Measurements from ENCODE around the gene ATP12A. TPM values are rescaled to one million over a fixed set of nuclear protein-coding genes. Genes with fewer than 3 reads are reported as not detected.

The ATP12A gene
- total RNA-seq, 1 donor from 2014 or later: not detected

DNA sequence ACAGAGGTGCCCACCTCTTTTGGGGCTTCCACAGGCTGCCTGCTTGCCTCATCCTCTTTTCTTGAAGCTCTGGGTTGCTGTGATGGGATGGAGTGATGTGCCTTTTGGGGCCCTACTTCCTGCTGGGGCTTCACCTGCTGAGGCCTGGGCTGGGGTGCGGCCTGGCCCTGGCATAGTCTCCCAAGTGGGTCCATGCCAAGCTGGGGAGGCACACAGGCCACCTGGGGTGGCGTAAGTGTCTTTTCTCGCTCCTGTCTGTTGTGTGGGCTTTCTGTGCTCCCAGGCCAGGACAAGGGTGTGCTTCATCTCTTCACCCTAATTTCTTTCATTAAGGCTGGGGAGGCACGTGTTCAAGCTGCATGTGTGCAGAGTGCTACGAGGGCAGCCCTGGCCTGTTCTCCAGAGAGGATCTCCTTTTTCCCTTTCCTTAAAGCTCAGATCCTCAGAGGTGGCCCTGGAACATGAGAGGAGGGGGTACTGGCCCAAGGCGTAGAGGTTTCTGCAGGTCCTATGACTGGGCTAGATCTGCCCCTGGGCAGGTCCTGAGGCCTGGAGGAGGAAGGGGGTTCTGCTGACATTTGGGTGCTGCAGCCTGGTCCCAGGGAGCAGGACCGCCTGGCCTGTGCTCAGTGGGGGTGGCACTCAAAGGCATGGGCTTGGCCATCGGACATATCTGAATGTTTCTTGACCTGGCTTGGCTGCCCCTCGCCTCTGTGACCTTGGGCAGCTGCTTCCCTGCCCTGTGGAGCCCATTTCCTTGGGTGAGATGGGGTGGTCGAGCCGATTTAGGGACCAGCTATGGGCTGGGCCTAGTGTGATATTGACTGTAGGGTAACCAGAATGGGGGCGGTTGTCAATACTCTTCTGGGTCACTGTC is 60.0 kb downstream of the ATP12A start:
- no peaks in the 10 kb centered on the region for H3K4me1 ChIP-seq
- H3K36me3 ChIP-seq: no peaks in the 10 kb centered on the region
- H3K4me3 ChIP-seq: no peak overlapping the region
- TF ChIP-seq, protein P1, sequence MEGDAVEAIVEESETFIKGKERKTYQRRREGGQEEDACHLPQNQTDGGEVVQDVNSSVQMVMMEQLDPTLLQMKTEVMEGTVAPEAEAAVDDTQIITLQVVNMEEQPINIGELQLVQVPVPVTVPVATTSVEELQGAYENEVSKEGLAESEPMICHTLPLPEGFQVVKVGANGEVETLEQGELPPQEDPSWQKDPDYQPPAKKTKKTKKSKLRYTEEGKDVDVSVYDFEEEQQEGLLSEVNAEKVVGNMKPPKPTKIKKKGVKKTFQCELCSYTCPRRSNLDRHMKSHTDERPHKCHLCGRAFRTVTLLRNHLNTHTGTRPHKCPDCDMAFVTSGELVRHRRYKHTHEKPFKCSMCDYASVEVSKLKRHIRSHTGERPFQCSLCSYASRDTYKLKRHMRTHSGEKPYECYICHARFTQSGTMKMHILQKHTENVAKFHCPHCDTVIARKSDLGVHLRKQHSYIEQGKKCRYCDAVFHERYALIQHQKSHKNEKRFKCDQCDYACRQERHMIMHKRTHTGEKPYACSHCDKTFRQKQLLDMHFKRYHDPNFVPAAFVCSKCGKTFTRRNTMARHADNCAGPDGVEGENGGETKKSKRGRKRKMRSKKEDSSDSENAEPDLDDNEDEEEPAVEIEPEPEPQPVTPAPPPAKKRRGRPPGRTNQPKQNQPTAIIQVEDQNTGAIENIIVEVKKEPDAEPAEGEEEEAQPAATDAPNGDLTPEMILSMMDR (IDR thresholded peaks at IDR 0.05; ENCODE audit: borderline replicate concordance): no peak
- intact Hi-C loops (cut with micrococcal nuclease): no loop called here
- no peak overlapping the region for H3K27ac ChIP-seq (replicated peaks)
- no peaks in the 10 kb centered on the region for H3K9me3 ChIP-seq (replicated peaks)
- peaks cover 38% of the 10 kb centered on the region for H3K27me3 ChIP-seq (ENCODE audit: low read depth)
- DNase-seq: no peak

DNA sequence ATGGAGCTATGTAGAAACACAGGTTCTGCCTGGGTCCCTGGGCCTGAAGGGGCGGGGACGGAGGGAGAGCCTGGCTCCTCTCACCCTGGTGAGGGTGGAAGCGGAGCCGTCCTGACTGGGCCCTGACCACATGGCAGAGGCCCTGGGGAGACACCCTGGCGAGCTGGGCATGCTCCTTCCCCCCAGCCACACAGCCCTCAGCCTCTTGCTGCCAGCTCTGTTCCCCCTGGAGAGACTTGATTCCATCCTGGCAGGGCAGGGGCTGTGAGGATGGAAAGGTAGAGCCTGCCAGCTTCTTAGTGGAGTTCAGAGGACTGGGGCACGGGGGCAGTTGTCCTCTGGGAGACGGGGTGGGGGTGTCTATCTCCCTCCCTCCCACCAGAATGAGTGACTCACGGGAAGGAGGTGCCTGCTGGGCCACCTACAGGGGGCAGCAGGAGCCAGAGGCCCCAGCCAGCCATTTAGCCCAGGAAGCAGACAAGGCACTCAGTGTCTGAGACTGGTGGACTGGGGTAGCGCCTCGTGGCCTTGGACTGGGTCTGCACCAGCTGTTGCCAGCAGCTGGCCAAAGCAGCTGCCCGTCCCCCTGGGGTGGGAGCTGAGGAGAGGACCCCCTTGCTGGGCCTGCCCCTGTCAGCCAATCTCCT is 60.9 kb downstream of the ATP12A start:
- Histone ChIP-seq H3K4me3 (no peak overlapping the region), H3K36me3 (no peaks in the 10 kb centered on the region), H3K27ac (replicated peaks) (no peak overlapping the region), H3K27me3 (ENCODE audit: low read depth) (peaks cover 46% of the 10 kb centered on the region), H3K9me3 (replicated peaks) (no peaks in the 10 kb centered on the region), H3K4me1 (peaks cover 1% of the 10 kb centered on the region)
- intact Hi-C loops (cut with micrococcal nuclease): no loop called here
- DNase-seq: no peak
- TF ChIP-seq, protein P1 (IDR thresholded peaks at IDR 0.05; ENCODE audit: borderline replicate concordance): peak; percentile 10

GRCh38 chr13:24741791-24742190 is 61.6 kb downstream of the ATP12A start:
- no peaks in the 10 kb centered on the region for H3K36me3 ChIP-seq
- H3K4me3 ChIP-seq: no peak overlapping the region
- peaks cover 8% of the 10 kb centered on the region for H3K4me1 ChIP-seq
- TF ChIP-seq, protein P1 (IDR thresholded peaks at IDR 0.05; ENCODE audit: borderline replicate concordance): no peak
- H3K9me3 ChIP-seq (replicated peaks): no peaks in the 10 kb centered on the region
- intact Hi-C loops (cut with micrococcal nuclease): no loop called here
- peaks cover 53% of the 10 kb centered on the region for H3K27me3 ChIP-seq (ENCODE audit: low read depth)
- H3K27ac ChIP-seq (replicated peaks): no peak overlapping the region
- DNase-seq: no peak

- Histone ChIP-seq H3K27ac (replicated peaks) (no peak overlapping the region), H3K9me3 (replicated peaks) (no peaks in the 10 kb centered on the region), H3K4me1 (peaks cover 13% of the 10 kb centered on the region), H3K36me3 (no peaks in the 10 kb centered on the region), H3K4me3 (no peak overlapping the region), H3K27me3 (ENCODE audit: low read depth) (peaks cover 58% of the 10 kb centered on the region)
- no peak for DNase-seq
- intact Hi-C loops (cut with micrococcal nuclease): no loop called here
- TF ChIP-seq, protein P1 (IDR thresholded peaks at IDR 0.05; ENCODE audit: borderline replicate concordance): no peak
Observed at GRCh38 chr13:24742294-24742693, 62.1 kb downstream of the ATP12A start.

- no peak overlapping the region for H3K27ac ChIP-seq (replicated peaks)
- H3K27me3 ChIP-seq (ENCODE audit: low read depth): peaks cover 65% of the 10 kb centered on the region
- H3K4me3 ChIP-seq: no peak overlapping the region
- TF ChIP-seq, protein P1 (IDR thresholded peaks at IDR 0.05; ENCODE audit: borderline replicate concordance): no peak
- H3K36me3 ChIP-seq: no peaks in the 10 kb centered on the region
- H3K4me1 ChIP-seq: peaks cover 20% of the 10 kb centered on the region
- DNase-seq: no peak
- intact Hi-C loops (cut with micrococcal nuclease): no loop called here
- no peaks in the 10 kb centered on the region for H3K9me3 ChIP-seq (replicated peaks)
Observed at GRCh38 chr13:24742977-24743376, 62.8 kb downstream of the ATP12A start.

Data from left ventricle myocardium inferior (tissue), 1 donor.